Measurements from ENCODE around the gene LSM6.

LSM6 gene

DNA sequence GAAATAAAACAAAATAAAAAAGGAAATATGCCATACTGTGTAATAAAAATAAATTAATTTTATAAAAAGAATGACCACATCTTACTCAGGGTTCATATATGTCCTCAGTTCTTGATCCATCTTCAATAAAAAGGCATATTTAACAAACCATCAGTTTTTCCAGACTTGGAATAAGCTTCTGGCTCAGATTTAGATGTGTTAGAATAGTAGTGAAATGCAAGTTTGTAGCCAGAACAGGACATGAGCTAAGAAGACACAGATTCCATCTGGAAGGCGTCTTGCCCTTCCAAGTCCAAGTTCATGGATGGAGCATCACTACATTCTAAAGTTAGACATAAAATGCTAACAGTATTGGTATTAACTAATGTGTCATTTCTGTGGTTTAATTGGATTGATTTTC is 10.3 kb upstream of the LSM6 start:
- ChIA-PET CTCF (no interaction called here), POLR2A (no interaction called here)
- H3K36me3 ChIP-seq (ENCODE audit: control insufficient read depth in 2 of 2, insufficient read depth in 1 of 2, low read length in 2 of 2) = no peaks in the 10 kb centered on the region
- no peak overlapping the region for H3K4me3 ChIP-seq (ENCODE audit: low read depth, low read length)
- no peak for TF ChIP-seq SETDB1 (IDR thresholded peaks at IDR 0.05; ENCODE audit: insufficient read length, low read length)
- TF ChIP-seq, protein P1, sequence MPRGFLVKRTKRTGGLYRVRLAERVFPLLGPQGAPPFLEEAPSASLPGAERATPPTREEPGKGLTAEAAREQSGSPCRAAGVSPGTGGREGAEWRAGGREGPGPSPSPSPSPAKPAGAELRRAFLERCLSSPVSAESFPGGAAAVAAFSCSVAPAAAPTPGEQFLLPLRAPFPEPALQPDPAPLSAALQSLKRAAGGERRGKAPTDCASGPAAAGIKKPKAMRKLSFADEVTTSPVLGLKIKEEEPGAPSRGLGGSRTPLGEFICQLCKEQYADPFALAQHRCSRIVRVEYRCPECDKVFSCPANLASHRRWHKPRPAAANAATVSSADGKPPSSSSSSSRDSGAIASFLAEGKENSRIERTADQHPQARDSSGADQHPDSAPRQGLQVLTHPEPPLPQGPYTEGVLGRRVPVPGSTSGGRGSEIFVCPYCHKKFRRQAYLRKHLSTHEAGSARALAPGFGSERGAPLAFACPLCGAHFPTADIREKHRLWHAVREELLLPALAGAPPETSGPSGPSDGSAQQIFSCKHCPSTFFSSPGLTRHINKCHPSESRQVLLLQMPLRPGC (tag by site-specific recombination; IDR thresholded peaks at IDR 0.05) = no peak
- no peak for TF ChIP-seq ZNF292 (tag by site-specific recombination; IDR thresholded peaks at IDR 0.05; ENCODE audit: borderline replicate concordance, low read depth)
- TF ChIP-seq, protein P2, sequence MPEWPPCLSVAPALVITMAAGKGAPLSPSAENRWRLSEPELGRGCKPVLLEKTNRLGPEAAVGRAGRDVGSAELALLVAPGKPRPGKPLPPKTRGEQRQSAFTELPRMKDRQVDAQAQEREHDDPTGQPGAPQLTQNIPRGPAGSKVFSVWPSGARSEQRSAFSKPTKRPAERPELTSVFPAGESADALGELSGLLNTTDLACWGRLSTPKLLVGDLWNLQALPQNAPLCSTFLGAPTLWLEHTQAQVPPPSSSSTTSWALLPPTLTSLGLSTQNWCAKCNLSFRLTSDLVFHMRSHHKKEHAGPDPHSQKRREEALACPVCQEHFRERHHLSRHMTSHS (tag by site-specific recombination; IDR thresholded peaks at IDR 0.05) = no peak
- TF ChIP-seq, protein P3, sequence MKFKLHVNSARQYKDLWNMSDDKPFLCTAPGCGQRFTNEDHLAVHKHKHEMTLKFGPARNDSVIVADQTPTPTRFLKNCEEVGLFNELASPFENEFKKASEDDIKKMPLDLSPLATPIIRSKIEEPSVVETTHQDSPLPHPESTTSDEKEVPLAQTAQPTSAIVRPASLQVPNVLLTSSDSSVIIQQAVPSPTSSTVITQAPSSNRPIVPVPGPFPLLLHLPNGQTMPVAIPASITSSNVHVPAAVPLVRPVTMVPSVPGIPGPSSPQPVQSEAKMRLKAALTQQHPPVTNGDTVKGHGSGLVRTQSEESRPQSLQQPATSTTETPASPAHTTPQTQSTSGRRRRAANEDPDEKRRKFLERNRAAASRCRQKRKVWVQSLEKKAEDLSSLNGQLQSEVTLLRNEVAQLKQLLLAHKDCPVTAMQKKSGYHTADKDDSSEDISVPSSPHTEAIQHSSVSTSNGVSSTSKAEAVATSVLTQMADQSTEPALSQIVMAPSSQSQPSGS (tag by site-specific recombination; IDR thresholded peaks at IDR 0.05; ENCODE audit: low read depth) = no peak
- no peak for TF ChIP-seq ZNF624 (tag by site-specific recombination; IDR thresholded peaks at IDR 0.05)
- TF ChIP-seq SALL2 (tag by site-specific recombination; IDR thresholded peaks at IDR 0.05; ENCODE audit: borderline replicate concordance) = no peak
- TF ChIP-seq, protein P4, sequence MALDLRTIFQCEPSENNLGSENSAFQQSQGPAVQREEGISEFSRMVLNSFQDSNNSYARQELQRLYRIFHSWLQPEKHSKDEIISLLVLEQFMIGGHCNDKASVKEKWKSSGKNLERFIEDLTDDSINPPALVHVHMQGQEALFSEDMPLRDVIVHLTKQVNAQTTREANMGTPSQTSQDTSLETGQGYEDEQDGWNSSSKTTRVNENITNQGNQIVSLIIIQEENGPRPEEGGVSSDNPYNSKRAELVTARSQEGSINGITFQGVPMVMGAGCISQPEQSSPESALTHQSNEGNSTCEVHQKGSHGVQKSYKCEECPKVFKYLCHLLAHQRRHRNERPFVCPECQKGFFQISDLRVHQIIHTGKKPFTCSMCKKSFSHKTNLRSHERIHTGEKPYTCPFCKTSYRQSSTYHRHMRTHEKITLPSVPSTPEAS (tag by site-specific recombination; IDR thresholded peaks at IDR 0.05) = no peak
- TF ChIP-seq, protein P5, sequence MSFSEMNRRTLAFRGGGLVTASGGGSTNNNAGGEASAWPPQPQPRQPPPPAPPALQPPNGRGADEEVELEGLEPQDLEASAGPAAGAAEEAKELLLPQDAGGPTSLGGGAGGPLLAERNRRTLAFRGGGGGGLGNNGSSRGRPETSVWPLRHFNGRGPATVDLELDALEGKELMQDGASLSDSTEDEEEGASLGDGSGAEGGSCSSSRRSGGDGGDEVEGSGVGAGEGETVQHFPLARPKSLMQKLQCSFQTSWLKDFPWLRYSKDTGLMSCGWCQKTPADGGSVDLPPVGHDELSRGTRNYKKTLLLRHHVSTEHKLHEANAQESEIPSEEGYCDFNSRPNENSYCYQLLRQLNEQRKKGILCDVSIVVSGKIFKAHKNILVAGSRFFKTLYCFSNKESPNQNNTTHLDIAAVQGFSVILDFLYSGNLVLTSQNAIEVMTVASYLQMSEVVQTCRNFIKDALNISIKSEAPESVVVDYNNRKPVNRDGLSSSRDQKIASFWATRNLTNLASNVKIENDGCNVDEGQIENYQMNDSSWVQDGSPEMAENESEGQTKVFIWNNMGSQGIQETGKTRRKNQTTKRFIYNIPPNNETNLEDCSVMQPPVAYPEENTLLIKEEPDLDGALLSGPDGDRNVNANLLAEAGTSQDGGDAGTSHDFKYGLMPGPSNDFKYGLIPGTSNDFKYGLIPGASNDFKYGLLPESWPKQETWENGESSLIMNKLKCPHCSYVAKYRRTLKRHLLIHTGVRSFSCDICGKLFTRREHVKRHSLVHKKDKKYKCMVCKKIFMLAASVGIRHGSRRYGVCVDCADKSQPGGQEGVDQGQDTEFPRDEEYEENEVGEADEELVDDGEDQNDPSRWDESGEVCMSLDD (tag by site-specific recombination; IDR thresholded peaks at IDR 0.05) = no peak
- no peaks in the 10 kb centered on the region for H3K4me1 ChIP-seq (ENCODE audit: control insufficient read depth, insufficient read depth, low read length)
- no peak overlapping the region for H3K27ac ChIP-seq (ENCODE audit: extremely low read depth, low read depth, low read length)
- no peaks in the 10 kb centered on the region for H3K9me3 ChIP-seq (ENCODE audit: control insufficient read depth, insufficient read depth, low read depth, low read length)

DNA sequence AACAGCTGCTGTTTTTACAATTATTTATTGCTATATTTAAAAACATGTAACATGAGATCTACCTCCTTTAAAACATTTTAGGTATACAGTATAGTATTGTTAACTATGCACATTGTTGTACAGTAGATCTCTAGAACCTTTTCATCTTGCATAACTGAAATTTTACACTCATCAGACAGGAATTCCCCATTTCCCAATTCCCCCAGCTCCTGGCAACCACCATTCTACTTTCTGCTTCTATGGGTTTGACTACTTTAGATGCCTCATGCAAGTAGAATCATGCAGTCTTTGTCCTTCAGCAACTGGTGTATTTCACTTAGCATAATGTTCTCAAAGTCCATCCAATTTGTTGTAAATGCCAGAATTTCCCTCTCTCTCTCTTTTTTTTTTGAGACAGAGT is 9.7 kb upstream of the LSM6 start:
- Histone ChIP-seq H3K36me3 (ENCODE audit: control insufficient read depth in 2 of 2, insufficient read depth in 1 of 2, low read length in 2 of 2) (no peaks in the 10 kb centered on the region), H3K4me3 (ENCODE audit: low read depth, low read length) (no peak overlapping the region), H3K27ac (ENCODE audit: extremely low read depth, low read depth, low read length) (no peak overlapping the region), H3K9me3 (ENCODE audit: control insufficient read depth, insufficient read depth, low read depth, low read length) (no peaks in the 10 kb centered on the region), H3K4me1 (ENCODE audit: control insufficient read depth, insufficient read depth, low read length) (no peaks in the 10 kb centered on the region)
- ChIA-PET POLR2A (no interaction called here), CTCF (no interaction called here)
- TF ChIP-seq ZNF280C (tag by site-specific recombination; IDR thresholded peaks at IDR 0.05) = no peak
- no peak for TF ChIP-seq ZNF341 (tag by site-specific recombination; IDR thresholded peaks at IDR 0.05; ENCODE audit: low read depth)
- no peak for TF ChIP-seq PATZ1 (tag by site-specific recombination; IDR thresholded peaks at IDR 0.05)
- no peak for TF ChIP-seq ZNF133 (tag by site-specific recombination; IDR thresholded peaks at IDR 0.05)
- TF ChIP-seq ZNF426 (tag by site-specific recombination; IDR thresholded peaks at IDR 0.05) = no peak
- no peak for TF ChIP-seq ZNF280D (tag by site-specific recombination; IDR thresholded peaks at IDR 0.05)
- TF ChIP-seq ZNF155 (tag by site-specific recombination; IDR thresholded peaks at IDR 0.05) = no peak
- no peak for TF ChIP-seq ZNF10 (tag by site-specific recombination; IDR thresholded peaks at IDR 0.05)
- TF ChIP-seq TRIM28 (IDR thresholded peaks at IDR 0.05; ENCODE audit: borderline replicate concordance, low read length) = no peak
- no peak for TF ChIP-seq ZFP69B (tag by site-specific recombination; IDR thresholded peaks at IDR 0.05)
- no peak for TF ChIP-seq SP3 (tag by site-specific recombination; IDR thresholded peaks at IDR 0.05)
